HCT116 (cell line): ENCODE results near the gene RPS2.

ENCODE experiments used
- CTCF ChIP-seq, 3 experiments: fragments of 200-600 bp in 1 of 3; sonication (generic) in 1 of 3; IDR thresholded peaks in 2 of 3; conservative IDR thresholded peaks in 1 of 3; 2 replicates each; pipeline ENCODE4 v1.5.1; 2012 to 2017; ENCODE audit warnings: low read depth in 2 of 3, low read length in 2 of 3, antibody characterized with exemption in 1 of 3, borderline replicate concordance in 1 of 3, control low read depth in 1 of 3, mild to moderate bottlenecking in 1 of 3, mixed read lengths in 1 of 3, mixed run types in 1 of 3, moderate library complexity in 1 of 3; ENCODE audit not compliant: insufficient read depth in 1 of 3
- ELF1 ChIP-seq: IDR thresholded peaks from 2 replicates; pipeline ENCODE4 v1.6.1; 2012; ENCODE audit warnings: low read depth, borderline replicate concordance
- EZH2 ChIP-seq: fragments of 200-600 bp; sonication (generic); IDR thresholded peaks from 2 replicates; pipeline ENCODE4 v1.6.1; 2017; ENCODE audit warnings: antibody characterized with exemption, mixed run types
- EZH2phosphoT487 ChIP-seq: fragments of 200-600 bp; IDR thresholded peaks from 2 replicates; pipeline ENCODE4 v1.6.1; 2018; ENCODE audit warnings: antibody characterized with exemption, borderline replicate concordance
- JUND ChIP-seq: IDR thresholded peaks from 2 replicates; pipeline ENCODE4 v1.6.1; 2012
- POLR2A ChIP-seq: IDR thresholded peaks from 2 replicates; pipeline ENCODE4 v1.7.0; 2011; ENCODE audit warnings: borderline replicate concordance; ENCODE audit not compliant: insufficient read depth, insufficient read length; ENCODE audit errors: extremely low read depth
- POLR2AphosphoS5 ChIP-seq: IDR thresholded peaks from 2 replicates; pipeline ENCODE4 v1.6.1; 2011; ENCODE audit warnings: mild to moderate bottlenecking, low read depth, low read length, moderate library complexity
- SP1 ChIP-seq: IDR thresholded peaks from 2 replicates; pipeline ENCODE4 v1.6.1; 2012; ENCODE audit warnings: low read depth
- YY1 ChIP-seq: IDR thresholded peaks from 2 replicates; pipeline ENCODE4 v1.6.1; 2011; ENCODE audit warnings: low read length, low read depth, moderate library complexity, mild to moderate bottlenecking; ENCODE audit not compliant: insufficient replicate concordance; ENCODE audit errors: extremely low read depth

GRCh38 chr16:2007081-2007836 is 42.6 kb upstream of the RPS2 start:
- no peak for TF ChIP-seq CTCF (IDR thresholded peaks at IDR 0.05 in 2 of 3, conservative IDR thresholded peaks at IDR 0.05 in 1 of 3; ENCODE audit: borderline replicate concordance in 1 of 3, insufficient read depth in 1 of 3, low read depth in 2 of 3, low read length in 2 of 3)
- no peak for TF ChIP-seq YY1
- TF ChIP-seq EZH2, result no peak
- TF ChIP-seq ELF1, result no peak
- TF ChIP-seq POLR2AphosphoS5, result no peak
- TF ChIP-seq SP1, result no peak
- no peak for TF ChIP-seq EZH2phosphoT487
- TF ChIP-seq POLR2A, result no peak
- TF ChIP-seq JUND, result no peak
